ENCODE measurements around the gene APOD.

GRCh38 chr3:195542316-195542697, 41.4 kb downstream of the APOD start:
- no peak for TF ChIP-seq CTCF (IDR thresholded peaks at IDR 0.05; ENCODE audit: insufficient read depth, low read depth, low read length)
- no peak for TF ChIP-seq EZH2 (IDR thresholded peaks at IDR 0.05; ENCODE audit: insufficient read depth, low read length)

Measured in astrocyte (in vitro differentiated cells and primary cell).